Effector memory CD4-positive, alpha-beta T cell (primary cell): ENCODE results near the gene MS4A7.

ENCODE experiments used
- DNase-seq, 3 donors: peaks; one replicate each; pipeline ENCODE4 v3.0.0-alpha.2; 2020
- H3K27ac ChIP-seq: 2 replicates; pipeline ENCODE4 v1.7.0; 2013; ENCODE audit warnings: mild to moderate bottlenecking, low read length, moderate library complexity; ENCODE audit not compliant: insufficient read depth, poor library complexity, severe bottlenecking
- H3K27me3 ChIP-seq: replicated peaks from 2 replicates; pipeline ENCODE4 v1.7.0; 2013; ENCODE audit warnings: mild to moderate bottlenecking, low read length; ENCODE audit not compliant: insufficient read depth, control insufficient read depth, poor library complexity, severe bottlenecking
- H3K36me3 ChIP-seq: 2 replicates; pipeline ENCODE4 v1.7.0; 2013; ENCODE audit warnings: mild to moderate bottlenecking, low read length, moderate library complexity; ENCODE audit not compliant: control insufficient read depth, insufficient read depth
- H3K4me1 ChIP-seq: 2 replicates; pipeline ENCODE4 v1.7.0; 2013; ENCODE audit warnings: low read length, mild to moderate bottlenecking; ENCODE audit not compliant: control insufficient read depth, insufficient read depth, poor library complexity, severe bottlenecking
- H3K4me3 ChIP-seq: 2 replicates; pipeline ENCODE4 v1.7.0; 2013; ENCODE audit warnings: low read length, low read depth, mild to moderate bottlenecking; ENCODE audit not compliant: insufficient read depth, poor library complexity, severe bottlenecking
- H3K9me3 ChIP-seq: 2 replicates; pipeline ENCODE4 v1.7.0; 2013; ENCODE audit warnings: mild to moderate bottlenecking, low read length, moderate library complexity; ENCODE audit not compliant: control insufficient read depth

The MS4A7 gene

DNA sequence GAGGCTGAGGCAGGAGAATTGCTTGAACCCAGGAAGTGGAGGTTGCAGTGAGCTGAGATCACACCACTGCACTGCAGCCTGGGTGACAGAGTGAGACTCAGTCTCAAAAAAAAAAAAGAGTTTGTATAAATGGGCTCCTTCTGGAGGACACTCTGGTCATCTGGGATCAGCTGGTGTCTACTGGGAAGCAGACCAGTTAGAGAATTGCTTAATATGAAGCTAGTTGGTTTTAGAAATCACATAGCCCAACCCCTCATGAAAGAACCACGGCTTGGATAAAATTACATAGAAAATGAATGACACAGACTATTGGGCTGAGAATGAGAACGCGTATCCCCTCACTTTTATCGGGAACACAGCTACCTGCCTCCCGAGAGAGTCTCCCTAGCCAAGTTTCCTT lies 14.7 kb downstream of the MS4A7 start:
- Histone ChIP-seq H3K27ac (no peak overlapping the region), H3K27me3 (peaks cover 2% of the 10 kb centered on the region), H3K36me3 (no peaks in the 10 kb centered on the region), H3K9me3 (no peaks in the 10 kb centered on the region), H3K4me1 (no peaks in the 10 kb centered on the region), H3K4me3 (no peak overlapping the region)
- no peak for DNase-seq

DNA sequence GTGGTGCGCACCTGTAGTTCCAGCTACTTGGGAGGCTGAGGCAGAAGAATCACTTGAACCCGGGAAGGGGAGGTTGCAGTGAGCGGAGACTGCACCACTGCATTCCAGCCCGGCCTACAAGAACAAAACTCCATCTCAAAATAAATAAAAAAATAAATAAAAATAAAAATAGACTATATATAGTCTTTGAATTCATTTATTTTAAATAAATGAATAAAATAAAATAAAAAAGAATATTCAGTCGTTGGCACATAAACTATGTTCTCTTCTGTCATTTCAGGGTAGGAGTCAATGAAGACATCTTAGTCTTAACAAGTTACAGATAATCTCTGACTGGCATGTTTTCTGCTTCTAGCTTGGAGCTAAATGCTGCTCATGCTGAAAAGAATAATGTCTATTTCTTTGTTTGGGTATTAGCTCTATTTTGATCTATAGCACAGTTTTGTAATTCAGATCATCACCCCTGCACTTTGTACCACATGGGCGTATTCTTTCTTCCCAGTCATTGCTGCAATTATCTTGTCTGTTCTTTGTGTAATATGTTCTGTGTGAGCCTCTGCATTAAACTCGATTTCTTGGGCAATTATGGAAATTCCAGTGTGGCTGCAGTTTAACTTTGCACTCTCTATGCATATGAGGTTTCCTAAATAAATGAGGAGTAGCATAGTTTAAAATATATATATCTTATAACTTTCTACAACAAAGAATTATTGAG lies 16.5 kb downstream of the MS4A7 start:
- H3K27ac ChIP-seq: no peak overlapping the region
- H3K9me3 ChIP-seq: no peaks in the 10 kb centered on the region
- no peak for DNase-seq
- no peaks in the 10 kb centered on the region for H3K27me3 ChIP-seq
- H3K4me3 ChIP-seq: no peak overlapping the region
- H3K4me1 ChIP-seq: no peaks in the 10 kb centered on the region
- no peaks in the 10 kb centered on the region for H3K36me3 ChIP-seq

DNA sequence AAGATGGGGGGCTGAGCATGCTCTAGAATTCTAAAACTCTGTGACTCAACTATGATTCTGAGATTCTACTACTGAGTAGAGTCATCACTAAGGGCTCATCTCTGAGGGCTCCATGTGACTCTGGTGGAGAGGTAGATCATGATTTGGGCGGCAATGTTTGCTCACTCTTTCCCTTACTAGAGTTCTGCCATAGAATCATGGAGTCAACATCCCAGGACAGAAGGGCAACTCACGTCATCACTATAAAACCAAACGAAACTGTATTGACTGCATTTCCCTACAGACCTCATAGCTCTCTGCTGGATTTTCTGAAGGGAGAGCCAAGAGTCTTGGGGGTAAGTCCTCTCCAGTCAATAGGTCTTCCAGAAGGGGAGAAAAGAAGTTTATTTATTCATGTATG lies 18.1 kb downstream of the MS4A7 start, which contains the start of gene MS4A14:
MS4A14 (plus strand) TSS at position 78 of the 400 bp plus-strand sequence; CDS start at position 198, 120 bp downstream.
- Histone ChIP-seq H3K36me3 (no peaks in the 10 kb centered on the region), H3K4me1 (no peaks in the 10 kb centered on the region), H3K27ac (no peak within 1 kb of the TSS), H3K9me3 (no peaks in the 10 kb centered on the region), H3K27me3 (no peaks in the 10 kb centered on the region), H3K4me3 (no peak within 1 kb of the TSS)
- no peak for DNase-seq

DNA sequence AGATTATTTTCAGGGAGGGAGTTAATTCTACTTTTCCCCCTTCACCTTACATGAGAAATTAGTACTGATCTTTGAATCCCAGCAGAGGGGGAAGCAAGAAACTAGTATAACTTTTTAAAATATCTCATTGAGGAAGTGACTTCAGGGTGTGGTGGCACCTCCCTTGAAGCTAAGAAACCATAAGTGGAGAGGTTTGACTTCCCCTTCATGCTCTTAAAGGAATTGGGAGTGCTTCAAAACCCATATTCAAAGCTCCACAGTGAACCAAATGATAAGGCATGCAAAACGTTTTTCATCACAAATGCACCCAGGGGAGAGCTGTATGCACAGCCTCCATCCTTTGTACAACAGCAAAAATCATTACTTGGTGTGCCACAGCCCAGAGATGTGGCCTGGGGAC lies 18.5 kb downstream of the MS4A7 start:
- H3K4me1 ChIP-seq: no peaks in the 10 kb centered on the region
- H3K27me3 ChIP-seq: no peaks in the 10 kb centered on the region
- H3K36me3 ChIP-seq: no peaks in the 10 kb centered on the region
- H3K4me3 ChIP-seq: no peak overlapping the region
- DNase-seq: no peak
- H3K9me3 ChIP-seq: no peaks in the 10 kb centered on the region
- no peak overlapping the region for H3K27ac ChIP-seq

DNA sequence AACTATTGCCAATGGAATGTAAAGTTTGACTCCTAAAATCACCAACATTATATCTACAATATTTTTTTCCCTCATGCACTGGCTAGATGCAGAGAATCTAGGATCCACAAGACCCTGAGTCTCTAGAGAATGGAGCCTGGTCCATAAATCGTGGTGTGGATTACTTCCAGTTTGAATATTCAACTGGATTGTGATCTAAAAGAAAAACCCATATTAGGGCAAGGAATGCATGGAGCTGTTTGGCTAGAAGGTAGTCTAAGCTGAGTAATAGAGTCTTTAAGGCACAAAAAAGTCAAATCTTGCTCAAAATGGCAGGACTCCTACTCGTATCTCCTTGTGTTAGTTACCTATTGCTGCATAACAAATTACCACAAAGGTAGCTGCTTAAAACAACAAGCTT lies 41.7 kb downstream of the MS4A7 start:
- Histone ChIP-seq H3K9me3 (no peaks in the 10 kb centered on the region), H3K4me3 (no peak overlapping the region), H3K4me1 (no peaks in the 10 kb centered on the region), H3K27ac (no peak overlapping the region), H3K27me3 (no peaks in the 10 kb centered on the region), H3K36me3 (no peaks in the 10 kb centered on the region)
- DNase-seq: no peak

DNA sequence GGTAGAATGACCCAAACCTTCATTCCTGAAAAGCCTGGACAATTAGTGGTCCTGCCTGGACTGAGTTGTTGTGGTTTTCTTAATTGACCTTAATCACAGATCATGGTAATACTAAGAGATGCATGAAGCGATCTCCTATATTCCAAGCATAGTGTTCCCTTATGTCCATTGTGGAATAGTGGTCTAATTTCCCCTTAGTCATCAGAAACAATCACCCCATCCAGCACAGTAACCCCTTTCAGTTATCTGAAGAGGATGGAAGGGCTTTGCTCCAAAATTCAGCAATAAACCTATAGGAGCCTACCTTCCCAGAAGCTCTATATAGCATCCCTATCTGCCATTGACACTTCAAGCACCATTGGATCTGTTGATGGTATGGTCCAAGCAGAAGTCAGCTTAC lies 44.3 kb downstream of the MS4A7 start:
- H3K27me3 ChIP-seq: no peaks in the 10 kb centered on the region
- no peak overlapping the region for H3K4me3 ChIP-seq
- no peak overlapping the region for H3K27ac ChIP-seq
- no peaks in the 10 kb centered on the region for H3K9me3 ChIP-seq
- no peaks in the 10 kb centered on the region for H3K4me1 ChIP-seq
- H3K36me3 ChIP-seq: no peaks in the 10 kb centered on the region
- DNase-seq: no peak

DNA sequence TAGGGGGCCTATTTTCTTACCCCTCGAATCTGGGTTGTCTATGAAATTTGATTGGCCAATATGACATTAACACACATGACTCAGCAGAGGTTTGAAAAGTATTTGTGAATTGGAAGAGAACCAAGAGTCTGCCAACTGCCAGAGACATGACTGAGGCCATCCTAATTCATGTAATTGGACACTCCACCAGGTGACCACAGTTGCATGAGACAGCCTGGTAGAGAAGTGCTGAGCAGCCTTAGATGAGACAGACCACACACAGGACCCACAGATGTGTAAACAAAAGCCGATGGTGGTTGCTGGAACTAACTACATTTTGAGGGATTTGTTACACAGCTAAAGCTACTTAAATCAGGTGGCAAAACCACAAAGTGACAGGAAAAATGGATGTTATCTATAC lies 50.2 kb downstream of the MS4A7 start:
- no peaks in the 10 kb centered on the region for H3K9me3 ChIP-seq
- H3K4me3 ChIP-seq: no peak overlapping the region
- H3K27me3 ChIP-seq: no peaks in the 10 kb centered on the region
- no peak overlapping the region for H3K27ac ChIP-seq
- H3K4me1 ChIP-seq: no peaks in the 10 kb centered on the region
- DNase-seq: no peak
- no peaks in the 10 kb centered on the region for H3K36me3 ChIP-seq

DNA sequence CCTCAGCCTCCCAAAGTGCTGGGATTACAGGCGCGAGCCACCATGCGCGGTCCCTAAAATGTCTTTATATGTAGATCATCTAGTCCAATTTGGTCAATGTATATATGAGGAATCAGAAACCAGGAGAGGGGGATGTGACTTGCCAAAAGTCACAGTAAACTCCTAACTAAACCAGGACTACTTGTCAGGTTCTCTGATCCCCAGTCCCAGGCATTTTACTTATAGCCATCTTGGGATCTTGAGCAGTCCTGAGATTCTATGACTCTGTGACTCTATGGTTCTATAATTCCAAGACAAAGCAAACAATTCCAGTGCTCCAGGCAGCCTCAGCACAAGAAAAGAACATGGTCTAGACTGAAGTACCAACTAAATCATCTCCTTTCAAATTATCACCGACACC lies 50.9 kb downstream of the MS4A7 start, which contains the start of gene MS4A5:
MS4A5 (plus strand) TSS at position 301 of the 400 bp plus-strand sequence. CDS start 103 bp downstream, outside the sequence.
- Histone ChIP-seq H3K9me3 (no peaks in the 10 kb centered on the region), H3K27me3 (no peaks in the 10 kb centered on the region), H3K4me1 (no peaks in the 10 kb centered on the region), H3K36me3 (no peaks in the 10 kb centered on the region), H3K27ac (no peak within 1 kb of the TSS), H3K4me3 (no peak within 1 kb of the TSS)
- no peak for DNase-seq

DNA sequence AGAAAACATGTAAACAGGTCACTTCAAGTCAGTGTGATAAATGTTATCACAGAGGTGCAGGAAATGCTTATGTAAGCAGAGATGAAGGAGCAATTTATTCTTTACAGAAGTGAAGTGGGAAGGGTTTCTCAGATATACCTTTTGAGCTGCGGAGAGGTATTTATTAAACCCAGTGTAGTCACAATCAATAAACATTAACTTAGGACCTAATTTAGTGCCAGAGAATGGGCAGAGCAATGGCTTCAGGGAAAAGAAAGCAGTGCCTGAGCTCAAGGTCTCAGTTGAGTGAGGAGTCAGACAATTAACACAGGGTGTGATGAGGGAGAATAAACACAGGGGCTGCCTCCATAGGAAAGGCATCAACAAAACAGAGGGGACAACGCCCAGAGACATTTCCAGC lies 52.9 kb downstream of the MS4A7 start:
- no peak for DNase-seq
- Histone ChIP-seq H3K27me3 (no peaks in the 10 kb centered on the region), H3K36me3 (no peaks in the 10 kb centered on the region), H3K4me3 (no peak overlapping the region), H3K27ac (no peak overlapping the region), H3K4me1 (no peaks in the 10 kb centered on the region), H3K9me3 (no peaks in the 10 kb centered on the region)

DNA sequence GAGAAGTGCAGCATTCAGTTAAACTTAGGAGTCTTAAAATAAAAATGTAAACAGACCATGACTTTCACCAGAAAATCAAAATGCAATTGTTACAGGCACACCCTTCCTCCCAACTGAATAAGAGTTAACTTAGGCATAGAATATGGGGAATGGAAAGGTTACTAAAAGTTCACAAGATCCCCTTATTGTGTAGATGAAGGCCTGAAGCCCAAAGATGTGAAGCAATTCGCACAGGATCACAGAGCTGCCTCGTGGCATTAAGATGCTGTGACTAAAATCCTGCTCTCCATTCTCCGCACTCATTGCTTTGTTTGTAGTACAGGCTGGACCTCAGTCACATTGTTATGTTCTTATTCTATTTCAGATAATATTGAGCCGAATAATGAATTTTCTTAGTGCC lies 55.1 kb downstream of the MS4A7 start:
- Histone ChIP-seq H3K36me3 (no peaks in the 10 kb centered on the region), H3K27ac (no peak overlapping the region), H3K27me3 (no peaks in the 10 kb centered on the region), H3K9me3 (no peaks in the 10 kb centered on the region), H3K4me3 (no peak overlapping the region), H3K4me1 (no peaks in the 10 kb centered on the region)
- no peak for DNase-seq
